HG03108 (cell line): ENCODE results near the gene TINAG.
"Not testable (repeated sequence)": the region's sequence is repeated elsewhere in the genome, so short reads cannot be mapped to it uniquely, and the experiment has no call there.

ENCODE experiments used
- ATAC-seq: cut with Tn5 transposase; IDR thresholded peaks from one replicate; pipeline ENCODE4 v1.9.1; 2021; ENCODE audit warnings: moderate library complexity; ENCODE audit not compliant: unreplicated experiment

TINAG gene

GRCh38 chr6:54301770-54302169 lies 6.5 kb upstream of the TINAG start:
- no peak for ATAC-seq

- peak; percentile 69 for ATAC-seq
Observed at GRCh38 chr6:54307439-54307910, 766 bp upstream of the TINAG start.

GRCh38 chr6:54308986-54309315 lies 710 bp downstream of the TINAG start:
- ATAC-seq = no peak

GRCh38 chr6:54310377-54311152 lies 2.3 kb downstream of the TINAG start:
- no peak for ATAC-seq

- ATAC-seq = no peak
Observed at GRCh38 chr6:54315656-54316055, 7.4 kb downstream of the TINAG start.

- no peak for ATAC-seq
Observed at GRCh38 chr6:54320871-54321270, 12.6 kb downstream of the TINAG start.

- ATAC-seq = no peak
Observed at GRCh38 chr6:54327631-54328030, 19.4 kb downstream of the TINAG start.

- ATAC-seq = not testable (repeated sequence)
Observed at GRCh38 chr6:54331571-54331970, 23.3 kb downstream of the TINAG start.

- ATAC-seq = no peak
Observed at GRCh38 chr6:54335871-54336270, 27.6 kb downstream of the TINAG start.

- ATAC-seq = no peak
Observed at GRCh38 chr6:54353975-54354374, 45.7 kb downstream of the TINAG start.

- ATAC-seq = no peak
Observed at GRCh38 chr6:54354608-54355007, 46.4 kb downstream of the TINAG start.

- ATAC-seq = no peak
Observed at GRCh38 chr6:54357141-54357540, 48.9 kb downstream of the TINAG start.

- ATAC-seq = no peak
Observed at GRCh38 chr6:54361188-54361587, 52.9 kb downstream of the TINAG start.

GRCh38 chr6:54361734-54362133 lies 53.5 kb downstream of the TINAG start:
- no peak for ATAC-seq

GRCh38 chr6:54366667-54367327 lies 58.6 kb downstream of the TINAG start:
- no peak for ATAC-seq

GRCh38 chr6:54377776-54378175 lies 69.5 kb downstream of the TINAG start:
- no peak for ATAC-seq

GRCh38 chr6:54386295-54386694 lies 78.1 kb downstream of the TINAG start:
- ATAC-seq = no peak

GRCh38 chr6:54390362-54390761 lies 82.1 kb downstream of the TINAG start:
- ATAC-seq = no peak

- no peak for ATAC-seq
Observed at GRCh38 chr6:54391577-54391976, 83.3 kb downstream of the TINAG start.

- ATAC-seq = no peak
Observed at GRCh38 chr6:54403096-54403495, 94.9 kb downstream of the TINAG start.

- ATAC-seq = no peak
Observed at GRCh38 chr6:54404791-54405190, 96.5 kb downstream of the TINAG start.

- no peak for ATAC-seq
Observed at GRCh38 chr6:54411767-54412166, 103.5 kb downstream of the TINAG start.

- ATAC-seq = no peak
Observed at GRCh38 chr6:54415517-54415916, 107.3 kb downstream of the TINAG start.
